ENCODE results near the gene RPL27A. TPM values are rescaled to one million over a fixed set of nuclear protein-coding genes. Genes with fewer than 3 reads are reported as not detected.
A peak's percentile ranks its signal among the peaks of the same experiment; 100 is the strongest.

The RPL27A gene
- total RNA-seq, 1 experiment from 2014 or later: 1,055 TPM

GRCh38 chr11:8720868-8721608 is 38.4 kb downstream of the RPL27A start:
- Histone ChIP-seq H3K27ac (ENCODE audit: low read depth, low read length) (peak overlapping the region; percentile 25), H3K36me3 (ENCODE audit: control insufficient read depth in 1 of 2, insufficient read depth in 2 of 2, low read length in 2 of 2) (no peaks in the 10 kb centered on the region), H4K20me1 (ENCODE audit: insufficient read depth) (no peaks in the 10 kb centered on the region), H2AFZ (ENCODE audit: low read depth, low read length, poor library complexity, severe bottlenecking) (no peak overlapping the region), H3K9me3 (ENCODE audit: control insufficient read depth in 1 of 2, insufficient read depth in 1 of 2, low read depth in 1 of 2, low read length in 2 of 2) (no peaks in the 10 kb centered on the region), H3K4me3 (replicated peaks in 1 of 2; ENCODE audit: low read depth in 1 of 2, low read length in 2 of 2) (peak overlapping the region in 1 of 2 experiments; percentile 41; a peak in 2 of 4 replicates), H3K4me2 (ENCODE audit: low read length) (peak overlapping the region; percentile 80), H3K4me1 (ENCODE audit: control insufficient read depth in 1 of 2, insufficient read depth in 2 of 2, low read length in 2 of 2) (peaks cover 52 to 62% of the 10 kb centered on the region in 2 experiments), H3K9ac (ENCODE audit: low read length) (peak overlapping the region; percentile 43), H3K9me2 (ENCODE audit: insufficient read depth) (no peaks in the 10 kb centered on the region), H3K79me2 (ENCODE audit: insufficient read depth, low read length) (no peaks in the 10 kb centered on the region), H3K27me3 (ENCODE audit: insufficient read depth, low read length) (no peaks in the 10 kb centered on the region)
- DNase-seq (ENCODE audit: low read depth, low spot score) (peak; percentile 44), ATAC-seq (peak; percentile 35; the same call in 1 of the 2 replicates)
- TSS peak; percentile 64 for BruUV-seq (replicated peaks)
- POLR2A ChIA-PET: interaction anchor here (0.6 to 1.3 kb wide), 3 partner anchors 32 to 89 kb away, joined by 3 to 5 read pairs (median 3); partner anchors contain the start of genes RPL27A and TRIM66
- RAD21 ChIA-PET (ENCODE audit: low non-redundant PET in 1 of 2, low total read pairs in 2 of 2, uncharacterized antibody in 2 of 2, unreplicated experiment in 2 of 2): no interaction called here
- CTCF ChIA-PET: no interaction called here
- intact Hi-C loops (cut with micrococcal nuclease): no loop called here
- TF ChIP-seq ELF1 (IDR thresholded peaks at IDR 0.05; ENCODE audit: borderline replicate concordance, low read depth): no peak
- peak; percentile 41; the same call in 1 of the 2 replicates for TF ChIP-seq CBX3 (IDR thresholded peaks at IDR 0.05; ENCODE audit: low read depth)
- TF ChIP-seq SRF (IDR thresholded peaks at IDR 0.05; ENCODE audit: low read depth): no peak
- peak; percentile 58 for TF ChIP-seq POLR2AphosphoS5 (IDR thresholded peaks at IDR 0.05; ENCODE audit: low read depth, low read length)
- no peak for TF ChIP-seq EZH2phosphoT487 (IDR thresholded peaks at IDR 0.05; ENCODE audit: borderline replicate concordance)
- TF ChIP-seq EGR1 (IDR thresholded peaks at IDR 0.05; ENCODE audit: low read depth): peak; percentile 62
- no peak for TF ChIP-seq ZFX (IDR thresholded peaks at IDR 0.05)
- TF ChIP-seq SP1 (IDR thresholded peaks at IDR 0.05; ENCODE audit: low read depth): peak; percentile 94
- TF ChIP-seq JUND (IDR thresholded peaks at IDR 0.05): peak; percentile 48
- TF ChIP-seq RAD21 (IDR thresholded peaks at IDR 0.05; ENCODE audit: low read depth): peak; percentile 23; the same call in 1 of the 2 replicates
- no peak for TF ChIP-seq YY1 (IDR thresholded peaks at IDR 0.05; ENCODE audit: extremely low read depth, insufficient replicate concordance, low read depth, low read length)
- TF ChIP-seq CEBPB (IDR thresholded peaks at IDR 0.05; ENCODE audit: low read depth): peak; percentile 36; the same call in 1 of the 2 replicates
- no peak for TF ChIP-seq CTCF (IDR thresholded peaks at IDR 0.05 in 2 of 3, conservative IDR thresholded peaks at IDR 0.05 in 1 of 3; ENCODE audit: borderline replicate concordance in 1 of 3, insufficient read depth in 1 of 3, low read depth in 2 of 3, low read length in 2 of 3)
